GM19438 (cell line): ENCODE results near the gene ADAMTS13.
"Not testable (repeated sequence)": the region's sequence is repeated elsewhere in the genome, so short reads cannot be mapped to it uniquely, and the experiment has no call there.

Source experiments
- ATAC-seq: cut with Tn5 transposase; IDR thresholded peaks from one replicate; pipeline ENCODE4 v1.9.1; 2021; ENCODE audit warnings: low read depth; ENCODE audit not compliant: unreplicated experiment

The ADAMTS13 gene

GRCh38 chr9:133451865-133452264 lies 29.7 kb downstream of the ADAMTS13 start:
- not testable (repeated sequence) for ATAC-seq

- no peak for ATAC-seq
These were observed 30.4 kb downstream of the ADAMTS13 start for GRCh38 chr9:133452562-133452961.

- no peak for ATAC-seq
These were observed 31.5 kb downstream of the ADAMTS13 start for GRCh38 chr9:133453651-133454050.

GRCh38 chr9:133454325-133454724 lies 32.2 kb downstream of the ADAMTS13 start:
- ATAC-seq = no peak

GRCh38 chr9:133454943-133455673 lies 32.9 kb downstream of the ADAMTS13 start:
- no peak for ATAC-seq

GRCh38 chr9:133455936-133456335 lies 33.8 kb downstream of the ADAMTS13 start:
- no peak for ATAC-seq

GRCh38 chr9:133456409-133456808 lies 34.2 kb downstream of the ADAMTS13 start:
- ATAC-seq = no peak

GRCh38 chr9:133457233-133457632 lies 35.1 kb downstream of the ADAMTS13 start:
- ATAC-seq = no peak

- ATAC-seq = no peak
These were observed 35.6 kb downstream of the ADAMTS13 start for GRCh38 chr9:133457748-133458147.

GRCh38 chr9:133458643-133459312 lies 36.6 kb downstream of the ADAMTS13 start:
- no peak for ATAC-seq

- peak; percentile 72 for ATAC-seq
These were observed 37.6 kb downstream of the ADAMTS13 start, which contains the start of gene CACFD1 for GRCh38 chr9:133459476-133460404. Gene CACFD1, plus strand, starts transcription at chr9:133459978. Its CDS starts 89 bp downstream, at chr9:133460067.

- ATAC-seq = peak; percentile 19
These were observed 38.4 kb downstream of the ADAMTS13 start for GRCh38 chr9:133460405-133461175.

GRCh38 chr9:133461975-133462374 lies 39.8 kb downstream of the ADAMTS13 start:
- no peak for ATAC-seq

GRCh38 chr9:133463234-133463863 lies 41.2 kb downstream of the ADAMTS13 start:
- no peak for ATAC-seq

- ATAC-seq = no peak
These were observed 41.9 kb downstream of the ADAMTS13 start for GRCh38 chr9:133463864-133464615.

GRCh38 chr9:133464638-133465037 lies 42.5 kb downstream of the ADAMTS13 start:
- ATAC-seq = no peak

GRCh38 chr9:133465984-133466383 lies 43.8 kb downstream of the ADAMTS13 start:
- no peak for ATAC-seq

- ATAC-seq = no peak
These were observed 44.9 kb downstream of the ADAMTS13 start for GRCh38 chr9:133467101-133467500.

GRCh38 chr9:133468374-133468773 lies 46.2 kb downstream of the ADAMTS13 start:
- ATAC-seq = no peak
